Testis (tissue), 2 donors: Measurements from ENCODE around the gene RIMBP2.

Source experiments
- POLR2A ChIP-seq: fragments of 450-650 bp; IDR thresholded peaks from one replicate; pipeline ENCODE4 v1.6.1; 2017; ENCODE audit warnings: antibody characterized with exemption, mild to moderate bottlenecking, moderate library complexity
- TF ChIP-seq, protein P1 (sequence below), 3 experiments: fragments of 450-650 bp in 2 of 3; fragments of 200-600 bp in 1 of 3; sonication (generic) in 1 of 3; IDR thresholded peaks; one replicate each; pipeline ENCODE4 v1.5.1; 2016 to 2019; ENCODE audit warnings: antibody characterized with exemption in 3 of 3, mild to moderate bottlenecking in 2 of 3, moderate library complexity in 1 of 3

DNA sequence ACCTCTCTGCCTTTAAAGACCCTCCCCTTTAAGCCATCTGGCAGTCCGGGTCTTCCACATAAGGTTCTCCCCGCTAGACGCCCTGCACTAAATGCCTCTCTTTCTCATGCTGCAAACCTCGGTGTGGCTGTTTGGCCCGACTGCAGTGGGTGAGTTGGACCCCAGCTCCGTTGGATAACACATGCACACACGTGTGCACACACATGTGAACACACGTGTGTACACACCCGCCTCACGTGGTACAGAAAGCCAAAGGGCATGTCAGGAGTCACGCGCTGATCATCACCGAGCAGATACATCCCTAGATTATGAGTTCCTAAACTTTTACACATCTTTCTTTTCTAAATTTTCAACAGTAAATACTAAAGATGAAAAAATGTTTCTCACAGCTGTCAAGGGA is 68.3 kb downstream of the RIMBP2 start:
- TF ChIP-seq, protein P1, sequence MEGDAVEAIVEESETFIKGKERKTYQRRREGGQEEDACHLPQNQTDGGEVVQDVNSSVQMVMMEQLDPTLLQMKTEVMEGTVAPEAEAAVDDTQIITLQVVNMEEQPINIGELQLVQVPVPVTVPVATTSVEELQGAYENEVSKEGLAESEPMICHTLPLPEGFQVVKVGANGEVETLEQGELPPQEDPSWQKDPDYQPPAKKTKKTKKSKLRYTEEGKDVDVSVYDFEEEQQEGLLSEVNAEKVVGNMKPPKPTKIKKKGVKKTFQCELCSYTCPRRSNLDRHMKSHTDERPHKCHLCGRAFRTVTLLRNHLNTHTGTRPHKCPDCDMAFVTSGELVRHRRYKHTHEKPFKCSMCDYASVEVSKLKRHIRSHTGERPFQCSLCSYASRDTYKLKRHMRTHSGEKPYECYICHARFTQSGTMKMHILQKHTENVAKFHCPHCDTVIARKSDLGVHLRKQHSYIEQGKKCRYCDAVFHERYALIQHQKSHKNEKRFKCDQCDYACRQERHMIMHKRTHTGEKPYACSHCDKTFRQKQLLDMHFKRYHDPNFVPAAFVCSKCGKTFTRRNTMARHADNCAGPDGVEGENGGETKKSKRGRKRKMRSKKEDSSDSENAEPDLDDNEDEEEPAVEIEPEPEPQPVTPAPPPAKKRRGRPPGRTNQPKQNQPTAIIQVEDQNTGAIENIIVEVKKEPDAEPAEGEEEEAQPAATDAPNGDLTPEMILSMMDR (IDR thresholded peaks at IDR 0.05) = no peak
- no peak for TF ChIP-seq POLR2A
